ENCODE measurements around the gene PPP1R16B.

DNA sequence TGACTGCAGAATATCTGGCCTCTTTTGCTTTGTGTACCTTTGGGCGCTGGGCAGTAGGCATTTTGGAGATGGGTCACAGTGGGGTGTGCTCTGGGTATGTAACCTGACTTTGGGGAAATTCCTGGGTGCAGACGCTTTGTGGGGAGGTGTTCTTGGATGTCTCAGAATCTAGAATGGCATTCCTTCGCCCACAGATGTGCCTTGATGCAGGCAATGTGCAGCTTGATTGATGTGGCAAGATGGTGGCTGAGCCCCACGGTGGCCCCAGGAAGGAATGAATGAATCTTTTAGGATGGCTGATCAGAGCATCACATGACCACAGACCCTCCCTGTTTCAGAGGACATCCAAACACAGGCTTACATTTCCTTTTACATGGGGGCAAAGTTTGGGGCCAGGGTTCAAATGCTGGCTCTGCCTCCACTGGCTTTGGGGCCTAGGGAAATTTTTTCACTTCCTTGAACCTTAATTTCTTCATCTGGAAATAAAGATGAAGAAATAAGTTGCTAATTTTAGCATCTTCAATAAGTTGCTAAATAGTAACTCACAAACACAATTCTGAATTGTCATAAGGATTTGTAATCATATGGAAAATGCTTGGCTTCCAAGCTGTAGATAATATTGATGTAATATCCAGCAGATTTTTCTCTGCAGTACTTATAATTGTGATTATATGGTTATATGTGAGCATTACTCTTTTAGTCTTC, 5.6 kb downstream of the PPP1R16B start:
- no peak for TF ChIP-seq POLR2AphosphoS5 (IDR thresholded peaks at IDR 0.05; ENCODE audit: insufficient read depth in 1 of 2, low read depth in 1 of 2)
- TF ChIP-seq, protein P1, sequence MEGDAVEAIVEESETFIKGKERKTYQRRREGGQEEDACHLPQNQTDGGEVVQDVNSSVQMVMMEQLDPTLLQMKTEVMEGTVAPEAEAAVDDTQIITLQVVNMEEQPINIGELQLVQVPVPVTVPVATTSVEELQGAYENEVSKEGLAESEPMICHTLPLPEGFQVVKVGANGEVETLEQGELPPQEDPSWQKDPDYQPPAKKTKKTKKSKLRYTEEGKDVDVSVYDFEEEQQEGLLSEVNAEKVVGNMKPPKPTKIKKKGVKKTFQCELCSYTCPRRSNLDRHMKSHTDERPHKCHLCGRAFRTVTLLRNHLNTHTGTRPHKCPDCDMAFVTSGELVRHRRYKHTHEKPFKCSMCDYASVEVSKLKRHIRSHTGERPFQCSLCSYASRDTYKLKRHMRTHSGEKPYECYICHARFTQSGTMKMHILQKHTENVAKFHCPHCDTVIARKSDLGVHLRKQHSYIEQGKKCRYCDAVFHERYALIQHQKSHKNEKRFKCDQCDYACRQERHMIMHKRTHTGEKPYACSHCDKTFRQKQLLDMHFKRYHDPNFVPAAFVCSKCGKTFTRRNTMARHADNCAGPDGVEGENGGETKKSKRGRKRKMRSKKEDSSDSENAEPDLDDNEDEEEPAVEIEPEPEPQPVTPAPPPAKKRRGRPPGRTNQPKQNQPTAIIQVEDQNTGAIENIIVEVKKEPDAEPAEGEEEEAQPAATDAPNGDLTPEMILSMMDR (IDR thresholded peaks at IDR 0.05), result no peak

Measured in vagina (tissue), 2 donors.